Upper lobe of left lung (tissue), 6 donors: Measurements from ENCODE around the gene SIVA1. TPM values are rescaled to one million over a fixed set of nuclear protein-coding genes. Genes with fewer than 3 reads are reported as not detected.

ENCODE experiments used
- ATAC-seq, 2 donors: fragments of 200-7000 bp; cut with Tn5 transposase; one replicate each; pipeline ENCODE4 v1.9.1; 2022; ENCODE audit warnings: mild to moderate bottlenecking in 2 of 2, moderate library complexity in 2 of 2; ENCODE audit not compliant: low FRiP score in 2 of 2
- DNase-seq, 2 donors: peaks; one replicate each; pipeline ENCODE4 v3.0.0-alpha.2; 2019 to 2020
- H3K27ac ChIP-seq, 4 donors: fragments of 200-600 bp; sonication (generic); one replicate each; pipeline ENCODE4 v1.5.1; 2016 to 2019
- H3K27me3 ChIP-seq, 4 donors: fragments of 200-600 bp; sonication (generic); one replicate each; pipeline ENCODE4 v1.5.1; 2017 to 2019
- H3K36me3 ChIP-seq, 4 donors: fragments of 200-600 bp; sonication (generic); one replicate each; pipeline ENCODE4 v1.5.1; 2016 to 2019
- H3K4me1 ChIP-seq, 4 donors: fragments of 200-600 bp; sonication (generic); one replicate each; pipeline ENCODE4 v1.5.1; 2018 to 2019
- H3K4me3 ChIP-seq, 4 donors: fragments of 200-600 bp; sonication (generic); one replicate each; pipeline ENCODE4 v1.5.1; 2017 to 2019; ENCODE audit warnings: mild to moderate bottlenecking in 2 of 4, moderate library complexity in 1 of 4
- H3K9me3 ChIP-seq, 4 donors: fragments of 200-600 bp; sonication (generic); one replicate each; pipeline ENCODE4 v1.5.1; 2018 to 2019
- EP300 ChIP-seq, 4 donors: sonication (generic); formaldehyde crosslinking; IDR thresholded peaks; one replicate each; pipeline ENCODE4 v1.5.1; 2017; ENCODE audit warnings: antibody characterized with exemption in 4 of 4, control low read depth in 2 of 4
- POLR2A ChIP-seq, 4 donors: fragments of 450-650 bp; IDR thresholded peaks; one replicate each; pipeline ENCODE4 v1.5.1; 2016 to 2017; ENCODE audit warnings: antibody characterized with exemption in 4 of 4, mild to moderate bottlenecking in 2 of 4
- POLR2AphosphoS5 ChIP-seq, 2 donors: sonication (generic); formaldehyde crosslinking; IDR thresholded peaks; one replicate each; pipeline ENCODE4 v1.5.1; 2017; ENCODE audit warnings: antibody characterized with exemption in 2 of 2
- WGBS, 2 donors: methylation state at CpG; one replicate each; pipeline ENCODE4 v1.1.5; 2017 to 2018; 5-methylcytosine and 5-hydroxymethylcytosine counted together
- total RNA-seq, 6 donors: library from RNA; depleted of rRNA in 4 of 6; stranded (reverse); fragments of >200 nt in 4 of 6; gene quantifications; one replicate each; pipeline versions ENCODE4 v1.1.0 to v1.2.1, GENCODE V29; 2016 to 2021
- TF ChIP-seq, protein P1 (sequence below), 6 experiments: fragments of 450-650 bp in 4 of 6; fragments of 200-600 bp in 2 of 6; sonication (generic) in 2 of 6; IDR thresholded peaks; one replicate each; pipeline ENCODE4 v1.5.1; 2016 to 2019; ENCODE audit warnings: antibody characterized with exemption in 6 of 6
- donor health status: DM: no; HTN: no; CAD: no; lungs with moderate emphysema.
- donor health status: DM: no; HTN: yes; CAD: no; lungs with severe emphysema.

SIVA1 gene
- total RNA-seq, 6 donors from 2014 or later, result 72.3 to 241 (median 91.0) TPM

DNA sequence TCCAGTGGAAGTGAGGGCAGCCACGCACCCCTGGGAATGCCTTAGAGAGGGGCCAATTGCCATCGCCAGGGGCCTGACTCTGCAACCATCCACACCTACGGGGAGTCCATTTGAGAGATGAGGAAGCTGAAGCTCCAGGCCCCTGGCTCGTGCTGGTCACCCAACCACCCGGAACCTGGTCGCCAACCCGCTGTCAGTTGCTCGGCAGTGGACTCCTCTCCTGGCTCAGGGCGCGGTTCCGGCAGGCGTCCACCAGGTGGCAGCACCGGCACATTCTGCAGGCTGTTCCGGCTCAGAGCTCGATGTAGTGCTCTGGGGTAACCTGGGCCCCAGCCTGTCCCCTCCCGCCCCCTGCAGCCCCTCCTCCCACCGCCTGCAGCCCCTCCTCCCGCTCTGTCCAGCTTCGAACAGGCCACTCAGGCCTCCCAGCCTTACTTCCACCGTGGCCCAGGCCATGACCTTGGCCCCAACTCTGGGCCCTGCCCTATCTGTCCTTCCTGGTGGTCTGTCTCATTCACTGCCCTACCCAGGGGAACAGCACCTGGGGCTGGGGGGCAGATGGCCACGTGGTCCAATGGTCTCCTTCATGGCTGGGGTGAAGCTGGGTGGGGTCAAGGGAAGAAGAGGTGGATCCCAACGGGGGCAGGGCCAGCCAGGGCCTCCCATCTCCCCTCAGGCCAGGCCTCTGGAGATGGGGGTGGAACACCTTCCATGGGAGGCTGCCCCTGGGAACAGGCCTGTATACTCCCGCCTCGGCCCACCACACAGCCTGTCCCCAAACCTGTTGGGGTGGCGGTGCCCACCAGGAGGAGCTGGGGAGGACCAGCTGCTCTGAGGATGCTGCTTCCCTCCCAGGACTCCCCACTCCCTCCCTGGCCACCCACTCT lies 15.7 kb downstream of the SIVA1 start:
- TF ChIP-seq, protein P1, sequence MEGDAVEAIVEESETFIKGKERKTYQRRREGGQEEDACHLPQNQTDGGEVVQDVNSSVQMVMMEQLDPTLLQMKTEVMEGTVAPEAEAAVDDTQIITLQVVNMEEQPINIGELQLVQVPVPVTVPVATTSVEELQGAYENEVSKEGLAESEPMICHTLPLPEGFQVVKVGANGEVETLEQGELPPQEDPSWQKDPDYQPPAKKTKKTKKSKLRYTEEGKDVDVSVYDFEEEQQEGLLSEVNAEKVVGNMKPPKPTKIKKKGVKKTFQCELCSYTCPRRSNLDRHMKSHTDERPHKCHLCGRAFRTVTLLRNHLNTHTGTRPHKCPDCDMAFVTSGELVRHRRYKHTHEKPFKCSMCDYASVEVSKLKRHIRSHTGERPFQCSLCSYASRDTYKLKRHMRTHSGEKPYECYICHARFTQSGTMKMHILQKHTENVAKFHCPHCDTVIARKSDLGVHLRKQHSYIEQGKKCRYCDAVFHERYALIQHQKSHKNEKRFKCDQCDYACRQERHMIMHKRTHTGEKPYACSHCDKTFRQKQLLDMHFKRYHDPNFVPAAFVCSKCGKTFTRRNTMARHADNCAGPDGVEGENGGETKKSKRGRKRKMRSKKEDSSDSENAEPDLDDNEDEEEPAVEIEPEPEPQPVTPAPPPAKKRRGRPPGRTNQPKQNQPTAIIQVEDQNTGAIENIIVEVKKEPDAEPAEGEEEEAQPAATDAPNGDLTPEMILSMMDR (IDR thresholded peaks at IDR 0.05), result peak; percentile 94 to 99 (median 96)
- TF ChIP-seq EP300 (IDR thresholded peaks at IDR 0.05), result no peak
- no peak for TF ChIP-seq POLR2AphosphoS5 (IDR thresholded peaks at IDR 0.05)
- WGBS, 2 donors, result 15 to 54% methylated on average over 5 to 21 of the region's 25 CpGs
- Histone ChIP-seq H3K4me1 (peaks cover 7 to 16% (median 14%) of the 10 kb centered on the region in 4 donors), H3K9me3 (peaks cover 0 to 6% (median 3%) of the 10 kb centered on the region in 4 donors), H3K4me3 (no peak overlapping the region), H3K27me3 (no peaks in the 10 kb centered on the region), H3K36me3 (peaks cover 0 to 40% (median 38%) of the 10 kb centered on the region in 4 donors), H3K27ac (peak overlapping the region in 3 of 4 donors; percentile 42 to 65 (median 42))
- ATAC-seq (peak; percentile 90 to 95), DNase-seq (peak; percentile 92 to 98)

DNA sequence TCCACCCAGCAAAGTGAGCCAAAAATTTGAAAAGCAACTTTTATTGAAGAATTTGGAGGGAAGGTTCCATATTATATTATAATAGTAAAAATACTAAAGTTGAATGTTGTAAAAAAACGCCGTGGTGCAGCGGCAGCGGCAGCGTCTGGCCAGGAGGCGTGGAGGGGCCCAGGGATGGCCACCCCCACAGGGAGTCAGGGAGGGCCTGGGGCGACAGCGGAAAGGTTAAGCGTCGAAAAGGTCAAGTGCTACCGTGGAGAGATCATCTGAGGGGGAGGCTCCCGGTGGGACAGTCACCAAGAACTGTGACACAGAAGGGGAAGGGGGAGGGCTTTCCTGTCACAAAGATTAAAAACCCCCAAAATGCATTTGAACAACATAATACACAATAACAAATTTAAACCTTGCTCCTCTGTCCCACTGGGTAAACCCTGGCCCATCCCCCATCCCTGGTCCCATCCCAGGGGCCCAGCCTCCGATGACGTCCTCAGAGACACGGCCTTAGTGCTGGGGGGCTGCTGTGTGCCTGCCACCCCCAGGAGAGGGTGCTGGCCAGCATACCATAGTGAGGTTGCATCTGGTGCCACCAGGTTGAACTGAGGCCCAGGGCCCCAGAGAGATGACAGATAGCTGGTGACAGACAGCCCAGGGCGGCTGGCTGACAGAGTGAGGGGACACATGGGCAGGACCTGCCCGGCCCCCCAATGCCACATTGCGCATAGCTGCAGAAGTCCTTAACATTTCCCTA lies 16.6 kb downstream of the SIVA1 start:
- Histone ChIP-seq H3K9me3 (peaks cover 0 to 6% (median 3%) of the 10 kb centered on the region in 4 donors), H3K27ac (peak overlapping the region in 2 of 4 donors; percentile 42), H3K4me1 (peaks cover 7 to 22% (median 16%) of the 10 kb centered on the region in 4 donors), H3K27me3 (no peaks in the 10 kb centered on the region), H3K36me3 (peaks cover 0 to 48% (median 44%) of the 10 kb centered on the region in 4 donors), H3K4me3 (no peak overlapping the region)
- DNase-seq, result peak in 1 of 2 donors; percentile 59
- no peak for ATAC-seq
- TF ChIP-seq POLR2AphosphoS5 (IDR thresholded peaks at IDR 0.05) (no peak), EP300 (IDR thresholded peaks at IDR 0.05) (no peak), POLR2A (IDR thresholded peaks at IDR 0.05) (no peak)
- TF ChIP-seq, protein P1 (IDR thresholded peaks at IDR 0.05), result no peak
- 76 to 84% methylated on average over 16 to 18 of the region's 18 CpGs for WGBS, 2 donors

DNA sequence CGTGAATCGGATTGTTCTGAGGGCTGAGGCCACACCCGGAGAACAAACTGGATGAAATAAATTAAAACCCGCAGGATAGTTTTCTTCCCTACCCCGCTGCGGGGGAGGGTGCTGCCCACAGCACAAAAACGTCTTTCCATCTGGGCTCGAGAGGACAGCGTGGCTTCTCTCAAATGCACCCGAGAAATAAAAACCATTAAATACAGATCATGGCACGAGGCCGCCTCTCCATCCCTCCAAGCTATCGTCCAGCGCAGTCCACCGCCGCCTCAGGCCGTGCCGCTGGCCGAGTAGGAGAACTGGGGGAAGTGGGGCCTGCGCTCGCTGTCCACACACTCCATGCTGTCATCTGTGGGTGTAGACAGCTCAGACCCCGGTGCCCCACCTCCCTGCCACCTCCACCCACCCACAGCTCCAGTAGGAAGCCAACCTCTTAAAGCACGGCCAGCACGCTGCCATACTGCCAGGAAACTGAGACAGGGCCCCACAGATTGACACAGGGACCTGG lies 17.2 kb downstream of the SIVA1 start:
- peaks cover 0 to 6% (median 3%) of the 10 kb centered on the region in 4 donors for H3K9me3 ChIP-seq
- peaks cover 0 to 55% (median 49%) of the 10 kb centered on the region in 4 donors for H3K36me3 ChIP-seq

DNA sequence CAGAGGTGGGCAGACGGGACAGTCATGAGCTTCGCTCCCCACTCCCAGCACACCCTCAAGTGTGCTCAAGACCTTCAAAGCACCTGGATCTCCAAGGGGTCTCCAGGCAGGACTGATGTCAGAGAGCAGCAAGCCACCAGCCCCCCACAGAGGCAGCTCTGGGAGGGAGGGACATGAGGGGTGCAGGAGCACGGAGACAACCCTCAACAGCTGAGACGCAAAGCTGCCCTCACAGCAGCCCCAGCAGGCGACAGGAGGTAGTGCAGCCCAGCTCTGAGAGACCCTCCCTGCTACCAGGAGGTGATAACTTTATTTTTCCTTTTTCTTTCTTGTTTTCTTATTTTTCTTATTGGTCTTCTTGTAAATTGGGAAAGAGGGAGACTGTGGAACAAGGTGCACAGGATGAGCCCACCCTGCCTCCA lies 17.9 kb downstream of the SIVA1 start:
- Histone ChIP-seq H3K9me3 (peaks cover 0 to 5% (median 2%) of the 10 kb centered on the region in 4 donors), H3K36me3 (peaks cover 0 to 60% (median 52%) of the 10 kb centered on the region in 4 donors), H3K27me3 (no peaks in the 10 kb centered on the region), H3K4me3 (no peak overlapping the region), H3K27ac (no peak overlapping the region), H3K4me1 (peaks cover 10 to 31% (median 23%) of the 10 kb centered on the region in 4 donors)
- WGBS, 2 donors, result 96 to 97% methylated on average over 5 of the region's 5 CpGs
- TF ChIP-seq POLR2AphosphoS5 (IDR thresholded peaks at IDR 0.05), result no peak
- TF ChIP-seq, protein P1 (IDR thresholded peaks at IDR 0.05), result peak in 4 of 6 experiments; percentile 33 to 54 (median 44)
- DNase-seq (no peak), ATAC-seq (no peak)

More for the DNA sequence above, 17.2 kb downstream of the SIVA1 start:
- no peak overlapping the region for H3K4me3 ChIP-seq
- DNase-seq (peak in 1 of 2 donors; percentile 74), ATAC-seq (no peak)
- H3K27me3 ChIP-seq, result no peaks in the 10 kb centered on the region
- H3K4me1 ChIP-seq, result peaks cover 10 to 28% (median 19%) of the 10 kb centered on the region in 4 donors
- H3K27ac ChIP-seq, result no peak overlapping the region
- 84 to 91% methylated on average over 23 to 24 of the region's 24 CpGs for WGBS, 2 donors
- TF ChIP-seq POLR2AphosphoS5 (IDR thresholded peaks at IDR 0.05), result no peak
- TF ChIP-seq EP300 (IDR thresholded peaks at IDR 0.05), result no peak
- TF ChIP-seq, protein P1 (IDR thresholded peaks at IDR 0.05), result no peak
- no peak for TF ChIP-seq POLR2A (IDR thresholded peaks at IDR 0.05)
